GM10248 (cell line): ENCODE measurements around the gene HES7.

ENCODE experiments used
- CTCF ChIA-PET: fragments of 300-600 bp; sonication (Branson Sonifier 250); formaldehyde crosslinking; extraction: SDS; loops from one replicate; lab custom pipeline; 2021; ENCODE audit warnings: antibody characterized with exemption; lab: Yijun Ruan, JAX
- POLR2A ChIA-PET: fragments of 350-650 bp; sonication (Branson Sonifier 250); formaldehyde crosslinking; extraction: SDS; loops from one replicate; lab custom pipeline; 2020; ENCODE audit warnings: antibody characterized with exemption; lab: Yijun Ruan, JAX
- DNase-seq: peaks from one replicate; pipeline ENCODE4 v3.0.0; 2012; ENCODE audit errors: extremely low spot score
- CTCF ChIP-seq: IDR thresholded peaks from 2 replicates; pipeline ENCODE4 v1.5.1; 2012; ENCODE audit warnings: mild to moderate bottlenecking, low read depth; ENCODE audit errors: extremely low read depth, missing control alignments, control extremely low read depth

The HES7 gene

DNA sequence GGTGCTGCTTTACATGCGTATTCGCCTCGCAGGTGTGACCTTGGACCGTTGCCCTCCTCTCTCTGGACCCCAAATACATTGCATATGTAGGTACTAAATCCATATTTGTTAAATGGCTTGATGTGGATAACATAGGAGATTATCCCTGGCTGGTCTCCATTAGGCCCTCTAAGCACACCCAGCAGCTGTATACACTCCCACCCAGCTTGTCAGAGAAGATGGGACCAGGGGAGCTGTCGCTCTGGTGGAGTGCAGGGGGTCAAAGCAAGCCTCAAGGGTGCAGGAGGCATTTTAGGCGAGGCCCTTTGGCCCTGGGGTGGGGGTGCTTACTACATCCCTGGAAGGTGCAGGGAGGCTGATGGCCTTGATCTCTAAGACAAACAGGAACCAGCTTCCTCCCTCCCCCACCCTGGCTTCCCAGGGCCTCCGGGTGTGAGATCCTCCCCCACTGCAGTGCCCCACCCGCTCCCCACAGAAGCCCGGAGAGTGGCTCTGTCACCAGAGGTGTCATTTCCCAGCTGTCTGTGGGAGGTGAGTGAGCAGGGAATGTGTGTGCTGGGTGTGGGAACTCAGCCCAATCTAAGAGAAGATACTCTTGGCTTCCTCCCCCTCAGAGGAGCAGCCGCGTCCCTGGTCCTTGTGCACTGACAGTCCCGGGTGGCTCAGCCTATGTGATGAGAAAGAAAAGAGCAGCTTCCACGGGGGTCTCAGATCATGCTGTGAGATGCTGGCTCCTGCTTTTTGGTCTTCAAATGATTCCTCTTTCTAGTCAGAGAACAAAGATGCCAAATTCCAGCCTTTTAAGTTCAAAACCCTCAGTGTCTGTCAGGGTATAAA, 40.3 kb upstream of the HES7 start:
- DNase-seq: peak; percentile 48
- no peak for TF ChIP-seq CTCF
- CTCF ChIA-PET: interaction anchor here (1.1 kb wide), 1 partner anchor 90 kb away, joined by 3 read pairs; no protein-coding TSS in a partner anchor
- POLR2A ChIA-PET: interaction anchor here (0.5 to 2.2 kb wide), 2 partner anchors 9 to 213 kb away, joined by 3 to 16 read pairs; partner anchors contain the start of gene KRABD2

- TF ChIP-seq CTCF: no peak
- POLR2A ChIA-PET: interaction anchor here (0.5 to 2.2 kb wide), 2 partner anchors 10 to 214 kb away, joined by 3 to 16 read pairs; partner anchors contain the start of gene KRABD2
- CTCF ChIA-PET: interaction anchor here (1.1 to 1.9 kb wide), 2 partner anchors 43 to 89 kb away, joined by 3 to 4 read pairs; no protein-coding TSS in a partner anchor
- no peak for DNase-seq
These were observed 39.4 kb upstream of the HES7 start for GRCh38 chr17:8162997-8163977.

DNA sequence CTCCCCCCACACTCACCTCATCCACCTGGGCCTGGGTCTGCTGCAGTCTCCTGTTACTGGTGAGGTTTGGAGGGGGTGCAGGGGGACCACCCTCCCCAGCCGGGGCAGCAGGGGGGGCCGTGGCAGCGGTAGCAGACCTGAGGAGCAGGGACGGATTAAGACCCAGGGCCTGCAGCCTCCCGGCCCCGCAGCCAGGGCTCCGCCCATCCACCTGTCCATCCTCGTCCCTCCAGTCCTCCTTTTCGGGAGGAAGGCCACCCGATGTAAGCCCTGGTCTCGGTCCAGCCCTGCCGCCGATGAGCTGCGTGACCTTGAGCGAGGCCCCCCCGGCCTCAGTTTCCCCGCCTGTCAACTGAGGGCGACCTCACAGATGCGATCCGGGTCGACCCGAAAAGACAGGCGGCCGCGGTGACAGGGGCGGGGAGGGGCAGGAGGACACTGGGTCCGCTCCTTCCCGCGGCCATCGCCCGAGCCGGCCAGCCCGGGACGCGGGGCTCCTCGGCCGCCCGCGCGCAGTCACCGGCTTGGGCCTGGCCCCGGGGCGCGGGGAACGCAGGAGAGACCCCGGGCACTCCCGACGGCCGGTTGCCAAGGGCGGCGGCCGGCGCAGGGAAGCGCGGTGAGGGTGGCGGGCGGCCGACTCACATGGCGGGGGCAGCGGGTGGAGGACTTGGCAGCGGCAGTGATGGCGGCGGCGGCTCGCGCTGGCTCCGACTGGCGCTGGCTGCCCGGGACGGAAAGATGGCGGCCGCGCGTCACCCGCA, 38.5 kb upstream of the HES7 start, which contains the start of gene VAMP2:
Gene VAMP2, minus strand, starts transcription at position 716 of the 764 bp plus-strand sequence. Its CDS starts 69 bp downstream, at position 647.
- ChIA-PET CTCF (interaction anchor here (1.9 kb wide), 1 partner anchor 42 kb away, joined by 4 read pairs; no protein-coding TSS in a partner anchor), POLR2A (interaction anchor here (2.2 kb wide), 1 partner anchor 10 kb away, joined by 16 read pairs; no protein-coding TSS in a partner anchor)
- DNase-seq: peak; percentile 81
- no peak for TF ChIP-seq CTCF

- no peak for DNase-seq
- CTCF ChIA-PET: interaction anchor here (0.6 to 1.9 kb wide), 5 partner anchors 8 to 41 kb away, joined by 3 to 4 read pairs (median 3); no protein-coding TSS in a partner anchor
These were observed 37.7 kb upstream of the HES7 start for GRCh38 chr17:8161289-8162232.

More at GRCh38 chr17:8161289-8162232, 37.7 kb upstream of the HES7 start:
- POLR2A ChIA-PET: interaction anchor here (1.5 to 1.9 kb wide), 2 partner anchors 10 to 12 kb away, joined by 4 to 6 read pairs; no protein-coding TSS in a partner anchor
- no peak for TF ChIP-seq CTCF
